Measurements from ENCODE around the gene RFTN1.
A peak's percentile ranks its signal among the peaks of the same experiment; 100 is the strongest.

The RFTN1 gene

GRCh38 chr3:16319723-16320122 is 193.8 kb downstream of the RFTN1 start:
- no peak overlapping the region for H3K23ac ChIP-seq (ENCODE audit: low read length)
- whole genome bisulfite sequencing (ENCODE audit: extremely low coverage, insufficient coverage, low lambda C conversion rate) = no CpG with 5 or more reads among the region's 4 CpGs
- H3K4ac ChIP-seq (ENCODE audit: low read depth, low read length) = no peak overlapping the region
- H2BK120ac ChIP-seq (ENCODE audit: low read depth, low read length) = no peak overlapping the region
- H3K56ac ChIP-seq (ENCODE audit: low read length) = no peak overlapping the region
- no peaks in the 10 kb centered on the region for H3K27me3 ChIP-seq (ENCODE audit: insufficient read depth, low read length, poor library complexity)
- no peak overlapping the region for H3K27ac ChIP-seq (ENCODE audit: low read depth, low read length)
- H3K79me1 ChIP-seq (ENCODE audit: low read length) = no peaks in the 10 kb centered on the region
- H2AK5ac ChIP-seq (ENCODE audit: low read length) = no peak overlapping the region
- H3K9ac ChIP-seq (ENCODE audit: low read length) = no peak overlapping the region
- H4K5ac ChIP-seq (ENCODE audit: low read length) = no peak overlapping the region
- H3K79me2 ChIP-seq (ENCODE audit: control insufficient read depth, insufficient read depth, low read length) = no peaks in the 10 kb centered on the region
- no peak overlapping the region for H3K18ac ChIP-seq (ENCODE audit: low read length)
- H3K4me3 ChIP-seq (ENCODE audit: low read length) = no peak overlapping the region
- H3K4me1 ChIP-seq (ENCODE audit: control insufficient read depth, low read depth, low read length) = no peaks in the 10 kb centered on the region
- no peak overlapping the region for H2BK5ac ChIP-seq (ENCODE audit: low read length)
- DNase-seq = no peak
- H4K8ac ChIP-seq (ENCODE audit: low read depth, low read length) = no peak overlapping the region
- no peak overlapping the region for H3K4me2 ChIP-seq (ENCODE audit: low read length)
- H3K36me3 ChIP-seq (ENCODE audit: control insufficient read depth, insufficient read depth, low read length) = no peaks in the 10 kb centered on the region
- H2BK15ac ChIP-seq (replicated peaks; ENCODE audit: low read depth) = no peak overlapping the region

GRCh38 chr3:16319307-16319706 is 194.2 kb downstream of the RFTN1 start:
- Histone ChIP-seq H3K27ac (ENCODE audit: low read depth, low read length) (no peak overlapping the region), H3K79me1 (ENCODE audit: low read length) (no peaks in the 10 kb centered on the region), H2BK5ac (ENCODE audit: low read length) (no peak overlapping the region), H3K4me2 (ENCODE audit: low read length) (no peak overlapping the region), H3K56ac (ENCODE audit: low read length) (no peak overlapping the region), H4K8ac (ENCODE audit: low read depth, low read length) (no peak overlapping the region), H3K4me3 (ENCODE audit: low read length) (no peak overlapping the region), H3K23ac (ENCODE audit: low read length) (no peak overlapping the region), H4K5ac (ENCODE audit: low read length) (no peak overlapping the region), H2BK15ac (replicated peaks; ENCODE audit: low read depth) (no peak overlapping the region), H3K27me3 (ENCODE audit: insufficient read depth, low read length, poor library complexity) (no peaks in the 10 kb centered on the region), H2AK5ac (ENCODE audit: low read length) (no peak overlapping the region), H3K79me2 (ENCODE audit: control insufficient read depth, insufficient read depth, low read length) (no peaks in the 10 kb centered on the region), H2BK120ac (ENCODE audit: low read depth, low read length) (no peak overlapping the region), H3K4ac (ENCODE audit: low read depth, low read length) (no peak overlapping the region), H3K4me1 (ENCODE audit: control insufficient read depth, low read depth, low read length) (no peaks in the 10 kb centered on the region), H3K36me3 (ENCODE audit: control insufficient read depth, insufficient read depth, low read length) (no peaks in the 10 kb centered on the region), H3K18ac (ENCODE audit: low read length) (no peak overlapping the region), H3K9ac (ENCODE audit: low read length) (no peak overlapping the region)
- DNase-seq = peak; percentile 55
- no CpG with 5 or more reads among the region's 4 CpGs for WGBS (ENCODE audit: extremely low coverage, insufficient coverage, low lambda C conversion rate)

DNA sequence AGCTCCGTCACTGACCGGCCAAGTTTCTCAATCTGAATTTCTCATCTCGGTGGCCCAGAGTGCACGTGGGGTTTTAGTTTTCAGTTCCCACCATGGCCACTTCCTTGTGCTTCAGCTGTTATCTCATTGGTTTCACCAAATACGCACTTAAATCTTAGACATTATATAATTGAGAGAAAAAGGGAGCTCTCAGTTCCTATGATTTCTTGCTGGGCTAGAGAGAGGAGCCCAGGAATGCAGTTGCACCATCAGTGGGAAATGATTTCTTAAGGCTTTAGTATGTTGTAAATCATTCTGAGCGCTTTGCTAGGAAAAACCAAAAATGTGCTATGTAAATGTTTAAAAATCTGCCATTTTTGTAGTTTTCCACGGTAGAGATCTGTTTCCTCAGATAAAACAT is 195.3 kb downstream of the RFTN1 start:
- H2BK5ac ChIP-seq (ENCODE audit: low read length) = no peak overlapping the region
- no peak overlapping the region for H4K5ac ChIP-seq (ENCODE audit: low read length)
- H2BK15ac ChIP-seq (replicated peaks; ENCODE audit: low read depth) = no peak overlapping the region
- H3K23ac ChIP-seq (ENCODE audit: low read length) = no peak overlapping the region
- H3K4ac ChIP-seq (ENCODE audit: low read depth, low read length) = no peak overlapping the region
- H3K36me3 ChIP-seq (ENCODE audit: control insufficient read depth, insufficient read depth, low read length) = no peaks in the 10 kb centered on the region
- H3K18ac ChIP-seq (ENCODE audit: low read length) = no peak overlapping the region
- no CpG with 5 or more reads among the region's 7 CpGs for WGBS (ENCODE audit: extremely low coverage, insufficient coverage, low lambda C conversion rate)
- H3K9ac ChIP-seq (ENCODE audit: low read length) = no peak overlapping the region
- no peaks in the 10 kb centered on the region for H3K79me2 ChIP-seq (ENCODE audit: control insufficient read depth, insufficient read depth, low read length)
- no peak for DNase-seq
- H3K4me1 ChIP-seq (ENCODE audit: control insufficient read depth, low read depth, low read length) = no peaks in the 10 kb centered on the region
- H3K4me2 ChIP-seq (ENCODE audit: low read length) = no peak overlapping the region
- no peak overlapping the region for H3K56ac ChIP-seq (ENCODE audit: low read length)
- H2AK5ac ChIP-seq (ENCODE audit: low read length) = no peak overlapping the region
- H2BK120ac ChIP-seq (ENCODE audit: low read depth, low read length) = no peak overlapping the region
- no peak overlapping the region for H3K27ac ChIP-seq (ENCODE audit: low read depth, low read length)
- H3K27me3 ChIP-seq (ENCODE audit: insufficient read depth, low read length, poor library complexity) = no peaks in the 10 kb centered on the region
- H4K8ac ChIP-seq (ENCODE audit: low read depth, low read length) = no peak overlapping the region
- no peak overlapping the region for H3K4me3 ChIP-seq (ENCODE audit: low read length)
- no peaks in the 10 kb centered on the region for H3K79me1 ChIP-seq (ENCODE audit: low read length)

- no CpG with 5 or more reads among the region's 6 CpGs for WGBS (ENCODE audit: extremely low coverage, insufficient coverage, low lambda C conversion rate)
- H3K79me2 ChIP-seq (ENCODE audit: control insufficient read depth, insufficient read depth, low read length) = no peaks in the 10 kb centered on the region
- no peak for DNase-seq
Observed at GRCh38 chr3:16317561-16317945, 195.9 kb downstream of the RFTN1 start.

DNA sequence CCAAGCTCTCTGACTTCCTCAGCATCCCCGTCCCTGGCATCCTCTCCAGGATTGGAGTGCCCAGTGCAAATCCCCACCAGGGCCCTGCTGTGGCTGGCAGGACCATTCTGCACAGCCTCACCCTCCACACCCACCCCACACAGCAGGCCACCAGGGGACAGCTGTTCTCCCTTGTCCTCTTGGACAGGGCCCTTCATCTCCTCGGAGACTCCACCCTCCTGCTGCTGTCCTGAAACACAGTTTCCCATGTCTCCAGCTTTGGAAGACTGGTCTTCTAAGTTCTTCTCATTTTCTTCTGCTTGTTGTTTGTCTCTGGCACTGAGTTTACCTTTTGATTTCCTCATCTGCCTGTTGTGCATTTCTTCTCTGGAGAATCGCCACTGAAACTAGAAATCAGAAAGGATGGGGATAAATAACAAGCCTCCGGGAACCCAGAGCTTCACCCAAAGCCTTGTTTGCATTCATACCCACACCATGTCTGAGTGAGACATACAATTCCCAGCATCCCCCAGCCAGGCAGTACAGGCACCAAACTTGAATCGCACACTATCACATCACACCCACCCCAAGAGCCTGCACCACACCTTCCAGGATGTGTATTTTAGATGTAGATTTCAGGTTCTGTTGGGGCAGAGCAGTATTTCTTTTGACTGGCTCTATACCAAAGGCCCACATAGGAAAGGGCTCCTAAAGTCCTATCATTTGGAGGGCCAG is 196.5 kb downstream of the RFTN1 start:
- H4K5ac ChIP-seq (ENCODE audit: low read length) = no peak overlapping the region
- H2AK5ac ChIP-seq (ENCODE audit: low read length) = no peak overlapping the region
- H4K8ac ChIP-seq (ENCODE audit: low read depth, low read length) = no peak overlapping the region
- no peak overlapping the region for H2BK5ac ChIP-seq (ENCODE audit: low read length)
- H3K4ac ChIP-seq (ENCODE audit: low read depth, low read length) = no peak overlapping the region
- no peaks in the 10 kb centered on the region for H3K27me3 ChIP-seq (ENCODE audit: insufficient read depth, low read length, poor library complexity)
- no peak overlapping the region for H2BK15ac ChIP-seq (replicated peaks; ENCODE audit: low read depth)
- no peaks in the 10 kb centered on the region for H3K79me1 ChIP-seq (ENCODE audit: low read length)
- no peak overlapping the region for H3K23ac ChIP-seq (ENCODE audit: low read length)
- no peak overlapping the region for H2BK120ac ChIP-seq (ENCODE audit: low read depth, low read length)
- WGBS (ENCODE audit: extremely low coverage, insufficient coverage, low lambda C conversion rate) = no CpG with 5 or more reads among the region's 5 CpGs
- no peak overlapping the region for H3K56ac ChIP-seq (ENCODE audit: low read length)
- no peaks in the 10 kb centered on the region for H3K36me3 ChIP-seq (ENCODE audit: control insufficient read depth, insufficient read depth, low read length)
- no peak overlapping the region for H3K9ac ChIP-seq (ENCODE audit: low read length)
- H3K4me1 ChIP-seq (ENCODE audit: control insufficient read depth, low read depth, low read length) = no peaks in the 10 kb centered on the region
- H3K27ac ChIP-seq (ENCODE audit: low read depth, low read length) = no peak overlapping the region
- H3K79me2 ChIP-seq (ENCODE audit: control insufficient read depth, insufficient read depth, low read length) = no peaks in the 10 kb centered on the region
- no peak overlapping the region for H3K4me3 ChIP-seq (ENCODE audit: low read length)
- H3K4me2 ChIP-seq (ENCODE audit: low read length) = no peak overlapping the region
- H3K18ac ChIP-seq (ENCODE audit: low read length) = no peak overlapping the region
- DNase-seq = no peak

More at GRCh38 chr3:16317561-16317945, 195.9 kb downstream of the RFTN1 start:
- H3K4me3 ChIP-seq (ENCODE audit: low read length) = no peak overlapping the region
- H3K27ac ChIP-seq (ENCODE audit: low read depth, low read length) = no peak overlapping the region
- no peak overlapping the region for H2AK5ac ChIP-seq (ENCODE audit: low read length)
- H2BK15ac ChIP-seq (replicated peaks; ENCODE audit: low read depth) = no peak overlapping the region
- H3K36me3 ChIP-seq (ENCODE audit: control insufficient read depth, insufficient read depth, low read length) = no peaks in the 10 kb centered on the region
- H3K9ac ChIP-seq (ENCODE audit: low read length) = no peak overlapping the region
- no peak overlapping the region for H3K23ac ChIP-seq (ENCODE audit: low read length)
- no peak overlapping the region for H3K56ac ChIP-seq (ENCODE audit: low read length)
- H3K18ac ChIP-seq (ENCODE audit: low read length) = no peak overlapping the region
- H2BK5ac ChIP-seq (ENCODE audit: low read length) = no peak overlapping the region
- H3K4me1 ChIP-seq (ENCODE audit: control insufficient read depth, low read depth, low read length) = no peaks in the 10 kb centered on the region
- no peak overlapping the region for H4K5ac ChIP-seq (ENCODE audit: low read length)
- H2BK120ac ChIP-seq (ENCODE audit: low read depth, low read length) = no peak overlapping the region
- H3K4me2 ChIP-seq (ENCODE audit: low read length) = no peak overlapping the region
- no peak overlapping the region for H3K4ac ChIP-seq (ENCODE audit: low read depth, low read length)
- H3K27me3 ChIP-seq (ENCODE audit: insufficient read depth, low read length, poor library complexity) = no peaks in the 10 kb centered on the region
- no peak overlapping the region for H4K8ac ChIP-seq (ENCODE audit: low read depth, low read length)
- H3K79me1 ChIP-seq (ENCODE audit: low read length) = no peaks in the 10 kb centered on the region

- no peak overlapping the region for H3K4me2 ChIP-seq (ENCODE audit: low read length)
- no peaks in the 10 kb centered on the region for H3K79me1 ChIP-seq (ENCODE audit: low read length)
- H2BK120ac ChIP-seq (ENCODE audit: low read depth, low read length) = no peak overlapping the region
- H3K27me3 ChIP-seq (ENCODE audit: insufficient read depth, low read length, poor library complexity) = no peaks in the 10 kb centered on the region
- H3K9ac ChIP-seq (ENCODE audit: low read length) = no peak overlapping the region
- H3K36me3 ChIP-seq (ENCODE audit: control insufficient read depth, insufficient read depth, low read length) = no peaks in the 10 kb centered on the region
- no peak overlapping the region for H3K4me3 ChIP-seq (ENCODE audit: low read length)
- WGBS (ENCODE audit: extremely low coverage, insufficient coverage, low lambda C conversion rate) = no CpG with 5 or more reads among the region's 3 CpGs
- no peak overlapping the region for H2BK15ac ChIP-seq (replicated peaks; ENCODE audit: low read depth)
- H3K27ac ChIP-seq (ENCODE audit: low read depth, low read length) = no peak overlapping the region
- H4K5ac ChIP-seq (ENCODE audit: low read length) = no peak overlapping the region
- no peak overlapping the region for H3K56ac ChIP-seq (ENCODE audit: low read length)
- H3K79me2 ChIP-seq (ENCODE audit: control insufficient read depth, insufficient read depth, low read length) = no peaks in the 10 kb centered on the region
- no peak overlapping the region for H3K23ac ChIP-seq (ENCODE audit: low read length)
- H3K18ac ChIP-seq (ENCODE audit: low read length) = no peak overlapping the region
- no peak overlapping the region for H4K8ac ChIP-seq (ENCODE audit: low read depth, low read length)
- no peak overlapping the region for H3K4ac ChIP-seq (ENCODE audit: low read depth, low read length)
- no peak overlapping the region for H2BK5ac ChIP-seq (ENCODE audit: low read length)
- no peaks in the 10 kb centered on the region for H3K4me1 ChIP-seq (ENCODE audit: control insufficient read depth, low read depth, low read length)
- H2AK5ac ChIP-seq (ENCODE audit: low read length) = no peak overlapping the region
- DNase-seq = no peak
Observed at GRCh38 chr3:16316396-16316795, 197.1 kb downstream of the RFTN1 start.
